GM12864 (cell line): Measurements from ENCODE around the gene TNFRSF1A.

Experiments
- DNase-seq: peaks from one replicate; pipeline ENCODE4 v3.0.0-alpha.2; 2011; ENCODE audit warnings: low read depth
- H3K4me3 ChIP-seq: 2 replicates; pipeline ENCODE4 v1.5.1; 2011; ENCODE audit warnings: mild to moderate bottlenecking, low read depth, low read length, control low read depth
- CTCF ChIP-seq: IDR thresholded peaks from 2 replicates; pipeline ENCODE4 v1.5.1; 2011; ENCODE audit warnings: low read depth, mild to moderate bottlenecking, moderate library complexity, low read length, control low read depth, inconsistent platforms; ENCODE audit errors: missing control alignments

TNFRSF1A gene

GRCh38 chr12:6367969-6368892, 26.4 kb upstream of the TNFRSF1A start:
- no peak for TF ChIP-seq CTCF
- DNase-seq, result peak; percentile 16
- no peak overlapping the region for H3K4me3 ChIP-seq

- TF ChIP-seq CTCF, result peak; percentile 55
- peak; percentile 59 for DNase-seq
- H3K4me3 ChIP-seq, result no peak overlapping the region
Observed at GRCh38 chr12:6367065-6367968, 25.4 kb upstream of the TNFRSF1A start.

GRCh38 chr12:6364044-6364374, 22.1 kb upstream of the TNFRSF1A start:
- H3K4me3 ChIP-seq, result no peak overlapping the region
- no peak for TF ChIP-seq CTCF
- DNase-seq, result no peak

GRCh38 chr12:6363330-6364043, 21.6 kb upstream of the TNFRSF1A start:
- no peak for TF ChIP-seq CTCF
- no peak for DNase-seq
- no peak overlapping the region; the same call in 1 of the 2 replicates for H3K4me3 ChIP-seq

GRCh38 chr12:6363010-6363329, 21.1 kb upstream of the TNFRSF1A start:
- no peak for TF ChIP-seq CTCF
- H3K4me3 ChIP-seq, result no peak overlapping the region

GRCh38 chr12:6362403-6362802, 20.5 kb upstream of the TNFRSF1A start:
- no peak for TF ChIP-seq CTCF
- H3K4me3 ChIP-seq, result no peak overlapping the region
- DNase-seq, result no peak

More at GRCh38 chr12:6363010-6363329, 21.1 kb upstream of the TNFRSF1A start:
- no peak for DNase-seq
